ENCODE data around the gene MAML3.

MAML3 gene

GRCh38 chr4:140092094-140092851 lies 61.7 kb downstream of the MAML3 start:
- no peak overlapping the region for H2BK12ac ChIP-seq (ENCODE audit: low read length)
- H4K8ac ChIP-seq (ENCODE audit: low read depth, low read length) = no peak overlapping the region
- no CpG with 5 or more reads among the region's 23 CpGs for WGBS, 2 donors (ENCODE audit: extremely low coverage in 2 of 2, insufficient read length in 2 of 2, insufficient replicate concordance in 1 of 2)
- H3K27ac ChIP-seq (replicated peaks; ENCODE audit: low read length) = peak overlapping the region; percentile 70
- no peak overlapping the region for H4K91ac ChIP-seq (ENCODE audit: low read depth, low read length, poor library complexity)
- H3K14ac ChIP-seq (ENCODE audit: low read length) = no peak overlapping the region
- peak; percentile 83 for DNase-seq (ENCODE audit: low spot score)
- H3K4me3 ChIP-seq (ENCODE audit: low read length in 2 of 2) = peak overlapping the region in 1 of 2 donors; percentile 21
- no peak overlapping the region for H2BK5ac ChIP-seq (ENCODE audit: low read length)
- peak overlapping the region; percentile 27 for H3K4me2 ChIP-seq (ENCODE audit: insufficient read depth, low read length, poor library complexity, severe bottlenecking)
- H3K18ac ChIP-seq (ENCODE audit: low read length) = no peak overlapping the region
- no peak overlapping the region for H2AK5ac ChIP-seq (ENCODE audit: low read depth, low read length)
- H3K4me1 ChIP-seq (ENCODE audit: control insufficient read depth in 2 of 2, insufficient read depth in 1 of 2, low read depth in 1 of 2, low read length in 2 of 2) = peaks cover 29 to 31% of the 10 kb centered on the region in 2 donors
- no peaks in the 10 kb centered on the region for H3K27me3 ChIP-seq (ENCODE audit: control insufficient read depth in 3 of 3, insufficient read depth in 3 of 3, low read depth in 1 of 3, low read length in 3 of 3)
- no peaks in the 10 kb centered on the region for H3K79me1 ChIP-seq (ENCODE audit: low read depth, low read length)
- H3K4ac ChIP-seq (ENCODE audit: low read length) = no peak overlapping the region
- H2BK15ac ChIP-seq (ENCODE audit: low read length) = no peak overlapping the region
- H2AFZ ChIP-seq (ENCODE audit: low read length) = peak overlapping the region; percentile 76
- H3K23ac ChIP-seq (ENCODE audit: low read depth, low read length, poor library complexity) = no peak overlapping the region
- no peak overlapping the region for H2BK120ac ChIP-seq (ENCODE audit: low read depth, low read length)
- no peaks in the 10 kb centered on the region for H3K36me3 ChIP-seq (replicated peaks in 1 of 2; ENCODE audit: control insufficient read depth in 2 of 2, insufficient read depth in 2 of 2, low read length in 2 of 2)
- no peak overlapping the region for H3K9ac ChIP-seq (ENCODE audit: low read depth, low read length, poor library complexity)
- H3K9me3 ChIP-seq (replicated peaks in 1 of 2; ENCODE audit: control insufficient read depth in 2 of 2, insufficient read depth in 1 of 2, low read depth in 1 of 2, low read length in 2 of 2) = peaks cover 0 to 3% of the 10 kb centered on the region in 2 donors

- no peak overlapping the region for H3K4me3 ChIP-seq (ENCODE audit: low read length in 2 of 2)
- H2BK5ac ChIP-seq (ENCODE audit: low read length) = no peak overlapping the region
- no peak overlapping the region for H3K27ac ChIP-seq (replicated peaks; ENCODE audit: low read length)
- peaks cover 29 to 31% of the 10 kb centered on the region in 2 donors for H3K4me1 ChIP-seq (ENCODE audit: control insufficient read depth in 2 of 2, insufficient read depth in 1 of 2, low read depth in 1 of 2, low read length in 2 of 2)
- no peak overlapping the region for H2AK5ac ChIP-seq (ENCODE audit: low read depth, low read length)
- no peak overlapping the region for H3K23ac ChIP-seq (ENCODE audit: low read depth, low read length, poor library complexity)
- no peaks in the 10 kb centered on the region for H3K36me3 ChIP-seq (replicated peaks in 1 of 2; ENCODE audit: control insufficient read depth in 2 of 2, insufficient read depth in 2 of 2, low read length in 2 of 2)
- no peak overlapping the region for H2BK120ac ChIP-seq (ENCODE audit: low read depth, low read length)
- no peak overlapping the region for H4K8ac ChIP-seq (ENCODE audit: low read depth, low read length)
- DNase-seq (ENCODE audit: low spot score) = no peak
- no peak overlapping the region for H2BK12ac ChIP-seq (ENCODE audit: low read length)
- no peak overlapping the region for H3K14ac ChIP-seq (ENCODE audit: low read length)
- no peaks in the 10 kb centered on the region for H3K27me3 ChIP-seq (ENCODE audit: control insufficient read depth in 3 of 3, insufficient read depth in 3 of 3, low read depth in 1 of 3, low read length in 3 of 3)
- H3K9ac ChIP-seq (ENCODE audit: low read depth, low read length, poor library complexity) = no peak overlapping the region
- no peak overlapping the region for H3K4ac ChIP-seq (ENCODE audit: low read length)
- no peak overlapping the region for H2AFZ ChIP-seq (ENCODE audit: low read length)
- H2BK15ac ChIP-seq (ENCODE audit: low read length) = no peak overlapping the region
- no peak overlapping the region for H3K18ac ChIP-seq (ENCODE audit: low read length)
- peaks cover 0 to 3% of the 10 kb centered on the region in 2 donors for H3K9me3 ChIP-seq (replicated peaks in 1 of 2; ENCODE audit: control insufficient read depth in 2 of 2, insufficient read depth in 1 of 2, low read depth in 1 of 2, low read length in 2 of 2)
- no peak overlapping the region for H3K4me2 ChIP-seq (ENCODE audit: insufficient read depth, low read length, poor library complexity, severe bottlenecking)
- no peaks in the 10 kb centered on the region for H3K79me1 ChIP-seq (ENCODE audit: low read depth, low read length)
- no peak overlapping the region for H4K91ac ChIP-seq (ENCODE audit: low read depth, low read length, poor library complexity)
These were observed 62.7 kb downstream of the MAML3 start for GRCh38 chr4:140091305-140091704.

- Histone ChIP-seq H3K4me1 (ENCODE audit: control insufficient read depth in 2 of 2, insufficient read depth in 1 of 2, low read depth in 1 of 2, low read length in 2 of 2) (peaks cover 27 to 32% of the 10 kb centered on the region in 2 donors), H3K9me3 (replicated peaks in 1 of 2; ENCODE audit: control insufficient read depth in 2 of 2, insufficient read depth in 1 of 2, low read depth in 1 of 2, low read length in 2 of 2) (peaks cover 0 to 3% of the 10 kb centered on the region in 2 donors), H3K4ac (ENCODE audit: low read length) (no peak overlapping the region), H2AK5ac (ENCODE audit: low read depth, low read length) (no peak overlapping the region), H3K36me3 (replicated peaks in 1 of 2; ENCODE audit: control insufficient read depth in 2 of 2, insufficient read depth in 2 of 2, low read length in 2 of 2) (no peaks in the 10 kb centered on the region), H2AFZ (ENCODE audit: low read length) (no peak overlapping the region), H3K27ac (replicated peaks; ENCODE audit: low read length) (no peak overlapping the region), H2BK12ac (ENCODE audit: low read length) (no peak overlapping the region), H3K23ac (ENCODE audit: low read depth, low read length, poor library complexity) (no peak overlapping the region), H2BK120ac (ENCODE audit: low read depth, low read length) (no peak overlapping the region), H3K9ac (ENCODE audit: low read depth, low read length, poor library complexity) (no peak overlapping the region), H3K27me3 (ENCODE audit: control insufficient read depth in 3 of 3, insufficient read depth in 3 of 3, low read depth in 1 of 3, low read length in 3 of 3) (no peaks in the 10 kb centered on the region), H3K18ac (ENCODE audit: low read length) (no peak overlapping the region), H2BK15ac (ENCODE audit: low read length) (no peak overlapping the region), H2BK5ac (ENCODE audit: low read length) (no peak overlapping the region), H3K4me2 (ENCODE audit: insufficient read depth, low read length, poor library complexity, severe bottlenecking) (no peak overlapping the region), H4K8ac (ENCODE audit: low read depth, low read length) (no peak overlapping the region), H3K14ac (ENCODE audit: low read length) (no peak overlapping the region), H3K4me3 (ENCODE audit: low read length in 2 of 2) (no peak overlapping the region), H3K79me1 (ENCODE audit: low read depth, low read length) (no peaks in the 10 kb centered on the region), H4K91ac (ENCODE audit: low read depth, low read length, poor library complexity) (no peak overlapping the region)
- no peak for DNase-seq (ENCODE audit: low spot score)
- no CpG with 5 or more reads among the region's 5 CpGs for WGBS, 2 donors (ENCODE audit: extremely low coverage in 2 of 2, insufficient read length in 2 of 2, insufficient replicate concordance in 1 of 2)
These were observed 63.7 kb downstream of the MAML3 start for GRCh38 chr4:140090215-140090731.

- H4K91ac ChIP-seq (ENCODE audit: low read depth, low read length, poor library complexity) = no peak overlapping the region
- peaks cover 18 to 26% of the 10 kb centered on the region in 2 donors for H3K4me1 ChIP-seq (ENCODE audit: control insufficient read depth in 2 of 2, insufficient read depth in 1 of 2, low read depth in 1 of 2, low read length in 2 of 2)
- peaks cover 0 to 3% of the 10 kb centered on the region in 2 donors for H3K9me3 ChIP-seq (replicated peaks in 1 of 2; ENCODE audit: control insufficient read depth in 2 of 2, insufficient read depth in 1 of 2, low read depth in 1 of 2, low read length in 2 of 2)
- no peak overlapping the region for H3K4ac ChIP-seq (ENCODE audit: low read length)
- no peak overlapping the region for H3K18ac ChIP-seq (ENCODE audit: low read length)
- H3K36me3 ChIP-seq (replicated peaks in 1 of 2; ENCODE audit: control insufficient read depth in 2 of 2, insufficient read depth in 2 of 2, low read length in 2 of 2) = no peaks in the 10 kb centered on the region
- no peak overlapping the region for H3K9ac ChIP-seq (ENCODE audit: low read depth, low read length, poor library complexity)
- no peak overlapping the region for H2AFZ ChIP-seq (ENCODE audit: low read length)
- H3K4me2 ChIP-seq (ENCODE audit: insufficient read depth, low read length, poor library complexity, severe bottlenecking) = no peak overlapping the region
- H3K23ac ChIP-seq (ENCODE audit: low read depth, low read length, poor library complexity) = no peak overlapping the region
- H3K27me3 ChIP-seq (ENCODE audit: control insufficient read depth in 3 of 3, insufficient read depth in 3 of 3, low read depth in 1 of 3, low read length in 3 of 3) = no peaks in the 10 kb centered on the region
- no peak overlapping the region for H4K8ac ChIP-seq (ENCODE audit: low read depth, low read length)
- H2BK15ac ChIP-seq (ENCODE audit: low read length) = no peak overlapping the region
- no peaks in the 10 kb centered on the region for H3K79me1 ChIP-seq (ENCODE audit: low read depth, low read length)
- no peak overlapping the region for H2AK5ac ChIP-seq (ENCODE audit: low read depth, low read length)
- H3K14ac ChIP-seq (ENCODE audit: low read length) = no peak overlapping the region
- H2BK5ac ChIP-seq (ENCODE audit: low read length) = no peak overlapping the region
- H2BK12ac ChIP-seq (ENCODE audit: low read length) = no peak overlapping the region
- H2BK120ac ChIP-seq (ENCODE audit: low read depth, low read length) = no peak overlapping the region
- H3K4me3 ChIP-seq (ENCODE audit: low read length in 2 of 2) = no peak overlapping the region
- DNase-seq (ENCODE audit: low spot score) = no peak
- no peak overlapping the region for H3K27ac ChIP-seq (replicated peaks; ENCODE audit: low read length)
These were observed 64.8 kb downstream of the MAML3 start for GRCh38 chr4:140089216-140089615.
